Measurements from ENCODE around the gene COL23A1. TPM values are rescaled to one million over a fixed set of nuclear protein-coding genes. Genes with fewer than 3 reads are reported as not detected.

The COL23A1 gene
- total and polyA plus RNA-seq, 2 of the 8 experiments (the other 6 are each of a cell fraction or from before 2014, with no cell fraction given): 3.1 to 4.7 TPM

- Histone ChIP-seq H3K36me3 (ENCODE audit: control insufficient read depth in 2 of 4, insufficient read depth in 4 of 4, low read length in 3 of 4) (no peaks in the 10 kb centered on the region), H2AFZ (ENCODE audit: low read length) (no peak overlapping the region), H4K20me1 (replicated peaks in 1 of 2; ENCODE audit: control insufficient read depth in 1 of 2, insufficient read depth in 2 of 2, low read length in 2 of 2) (no peaks in the 10 kb centered on the region), H3K4me1 (replicated peaks in 1 of 4; ENCODE audit: control insufficient read depth in 3 of 4, insufficient read depth in 4 of 4, low read length in 3 of 4) (peaks cover 0 to 9% (median 5%) of the 10 kb centered on the region in 4 experiments; a peak in 5 of 7 replicates), H2BK5ac (ENCODE audit: low read depth, low read length) (no peak overlapping the region), H3K23me2 (ENCODE audit: low read depth, low read length) (peaks cover 5% of the 10 kb centered on the region; the same call in 1 of the 2 replicates), H3K79me2 (ENCODE audit: control insufficient read depth in 1 of 2, insufficient read depth in 2 of 2, low read length in 2 of 2) (no peaks in the 10 kb centered on the region), H4K91ac (replicated peaks; ENCODE audit: insufficient read length, low read length) (no peak overlapping the region), H2AK5ac (ENCODE audit: low read depth, low read length) (no peak overlapping the region), H2BK12ac (ENCODE audit: low read depth, low read length) (0 out of 2 replicates have a peak overlapping the region, but pooled peaks have one; percentile 17), H3K9ac (replicated peaks in 1 of 4; ENCODE audit: extremely low read depth in 1 of 4, low read depth in 3 of 4, low read length in 3 of 4) (no peak overlapping the region), H3K4me3 (ENCODE audit: extremely low read depth in 1 of 4, insufficient read depth in 2 of 4, low read depth in 3 of 4, low read length in 4 of 4) (no peak overlapping the region), H3K79me1 (ENCODE audit: low read depth, low read length) (no peaks in the 10 kb centered on the region), H4K8ac (ENCODE audit: extremely low read depth, insufficient read depth, low read length) (no peak overlapping the region), H3K4ac (replicated peaks; ENCODE audit: insufficient read length, low read depth, low read length) (no peak overlapping the region), H2BK120ac (replicated peaks; ENCODE audit: low read depth, low read length) (no peak overlapping the region), H2BK15ac (ENCODE audit: low read length) (no peak overlapping the region), H4K5ac (ENCODE audit: insufficient read length, low read depth, low read length) (no peak overlapping the region), H3K18ac (ENCODE audit: extremely low read depth, low read length) (no peak overlapping the region), H3K14ac (ENCODE audit: insufficient read length) (no peak overlapping the region), H3K23ac (ENCODE audit: insufficient read length) (no peak overlapping the region), H3K27me3 (replicated peaks in 1 of 4; ENCODE audit: control insufficient read depth in 3 of 4, extremely low read depth in 1 of 4, insufficient read depth in 3 of 4, low read length in 3 of 4) (no peaks in the 10 kb centered on the region), H3K4me2 (ENCODE audit: insufficient read depth in 1 of 2, low read depth in 2 of 2, low read length in 2 of 2) (no peak overlapping the region), H3K56ac (replicated peaks; ENCODE audit: insufficient read length, low read depth, low read length) (no peak overlapping the region), H3K9me3 (ENCODE audit: insufficient read depth in 2 of 2, low read depth in 1 of 2, low read length in 1 of 2) (no peaks in the 10 kb centered on the region), H3K27ac (ENCODE audit: low read depth, low read length) (no peak overlapping the region), H2BK20ac (ENCODE audit: low read length) (no peak overlapping the region)
- FAIRE-seq (no peak), DNase-seq (ENCODE audit: low read depth in 1 of 2, low spot score in 2 of 2) (no peak)
- ChIA-PET POLR2A (ENCODE audit: partially characterized antibody) (no interaction called here), CTCF (ENCODE audit: partially characterized antibody) (interaction anchor here (1.2 to 1.4 kb wide), 2 partner anchors 119 to 126 kb away, joined by 3 to 4 read pairs; no protein-coding TSS in a partner anchor)
- WGBS, 2 experiments (ENCODE audit: extremely low coverage in 1 of 2, insufficient coverage in 1 of 2, insufficient read length in 1 of 2, insufficient replicate concordance in 2 of 2, low coverage in 1 of 2, low lambda C conversion rate in 2 of 2, missing lambda C conversion rate in 1 of 2): 86 to 100% methylated on average over 1 to 5 of the region's 6 CpGs
- no peak for TF ChIP-seq CBX5 (IDR thresholded peaks at IDR 0.05; ENCODE audit: low read depth, low read length)
- TF ChIP-seq SIRT6 (IDR thresholded peaks at IDR 0.05; ENCODE audit: low read length): no peak
- no peak for TF ChIP-seq KDM5A (IDR thresholded peaks at IDR 0.05; ENCODE audit: low read length)
- TF ChIP-seq FOSL1 (IDR thresholded peaks at IDR 0.05; ENCODE audit: insufficient read depth, low read depth, low read length): no peak
- TF ChIP-seq TCF12 (IDR thresholded peaks at IDR 0.05; ENCODE audit: low read depth, low read length): no peak
- no peak for TF ChIP-seq GTF2F1 (IDR thresholded peaks at IDR 0.05; ENCODE audit: borderline replicate concordance, low read depth, low read length)
- no peak for TF ChIP-seq ZNF274 (IDR thresholded peaks at IDR 0.05; ENCODE audit: borderline replicate concordance, extremely low read depth, low read length)
- TF ChIP-seq BCL11A (IDR thresholded peaks at IDR 0.05; ENCODE audit: low read depth in 2 of 2, low read length in 2 of 2): no peak
- TF ChIP-seq SP4 (IDR thresholded peaks at IDR 0.05; ENCODE audit: low read length): no peak
- no peak for TF ChIP-seq SP1 (IDR thresholded peaks at IDR 0.05; ENCODE audit: low read depth, low read length)
- no peak for TF ChIP-seq JUN (IDR thresholded peaks at IDR 0.05; ENCODE audit: low read depth, low read length)
- TF ChIP-seq TBP (IDR thresholded peaks at IDR 0.05; ENCODE audit: low read depth, low read length): no peak
- no peak for TF ChIP-seq JUND (IDR thresholded peaks at IDR 0.05; ENCODE audit: low read length)
- no peak for TF ChIP-seq E2F6 (IDR thresholded peaks at IDR 0.05)
- no peak for TF ChIP-seq ASH2L (IDR thresholded peaks at IDR 0.05; ENCODE audit: low read length)
These were observed 42.3 kb downstream of the COL23A1 start for GRCh38 chr5:178547753-178548415.

Data from H1 (cell line).